OCI-M1 (cell line): Measurements from ENCODE around the gene HTRA3.

Source experiments
- DNase-seq: peaks from one replicate; lab custom pipeline; 2025; lab: John Stamatoyannopoulos, UW

HTRA3 gene

DNA sequence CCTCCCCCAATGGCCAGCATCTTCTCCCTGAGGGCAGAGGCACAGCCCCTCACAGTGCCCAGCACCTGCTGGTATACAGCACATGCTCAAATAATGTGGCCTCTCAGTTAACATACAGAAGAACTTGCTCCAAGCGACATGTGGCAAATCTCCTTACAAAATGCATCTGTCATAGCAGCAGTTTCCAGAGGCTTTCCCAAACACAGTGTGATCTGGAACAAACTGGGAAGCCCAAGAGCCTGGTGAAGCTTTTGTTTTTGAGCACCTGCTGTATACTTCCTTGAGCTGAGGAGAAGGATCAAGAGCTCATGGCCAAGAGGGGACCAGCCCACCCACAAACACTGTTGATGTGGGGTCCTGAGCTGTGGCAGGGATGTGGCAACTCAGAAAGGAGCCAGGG, 34.8 kb upstream of the HTRA3 start:
- DNase-seq, result no peak

DNA sequence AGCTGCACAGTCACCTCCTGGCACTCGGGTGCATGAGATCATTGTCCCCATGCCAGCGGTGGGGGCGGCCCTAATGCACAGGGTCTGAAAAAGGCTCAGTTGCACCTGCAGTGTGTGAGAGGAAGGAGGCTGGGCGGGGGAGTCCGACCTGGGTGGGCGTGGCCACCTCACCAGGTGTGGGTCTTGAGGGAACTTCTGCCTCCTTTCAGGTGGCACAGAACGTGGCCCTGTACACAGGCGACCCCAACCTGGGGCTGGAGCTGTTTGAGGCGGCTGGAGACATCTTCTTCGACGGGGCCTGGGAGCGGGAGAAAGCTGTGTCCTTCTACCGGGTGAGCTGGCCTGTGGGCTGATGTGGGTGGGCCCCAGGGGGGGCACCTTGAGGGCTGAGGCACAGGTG, 34.3 kb upstream of the HTRA3 start:
- DNase-seq, result no peak

DNA sequence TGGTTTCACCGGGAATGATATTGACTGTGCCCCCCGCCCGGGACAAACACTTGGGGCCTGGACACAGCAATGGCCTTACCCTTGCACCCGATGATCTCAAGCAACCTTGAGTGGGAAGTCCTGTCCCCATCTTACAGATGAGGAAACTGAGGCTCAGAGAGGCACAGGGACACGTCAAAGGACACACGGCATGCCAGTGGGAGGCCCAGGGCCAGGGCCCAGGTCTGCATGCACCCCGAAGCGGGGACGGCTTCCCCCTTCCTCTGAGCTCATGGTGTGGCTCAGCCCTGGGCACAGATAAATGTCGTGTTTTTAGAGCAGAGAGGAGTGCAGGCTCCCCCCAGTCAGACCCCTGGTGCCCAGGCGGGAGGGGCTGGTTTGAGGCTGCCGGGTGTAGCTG, 33.9 kb upstream of the HTRA3 start:
- DNase-seq, result no peak

DNA sequence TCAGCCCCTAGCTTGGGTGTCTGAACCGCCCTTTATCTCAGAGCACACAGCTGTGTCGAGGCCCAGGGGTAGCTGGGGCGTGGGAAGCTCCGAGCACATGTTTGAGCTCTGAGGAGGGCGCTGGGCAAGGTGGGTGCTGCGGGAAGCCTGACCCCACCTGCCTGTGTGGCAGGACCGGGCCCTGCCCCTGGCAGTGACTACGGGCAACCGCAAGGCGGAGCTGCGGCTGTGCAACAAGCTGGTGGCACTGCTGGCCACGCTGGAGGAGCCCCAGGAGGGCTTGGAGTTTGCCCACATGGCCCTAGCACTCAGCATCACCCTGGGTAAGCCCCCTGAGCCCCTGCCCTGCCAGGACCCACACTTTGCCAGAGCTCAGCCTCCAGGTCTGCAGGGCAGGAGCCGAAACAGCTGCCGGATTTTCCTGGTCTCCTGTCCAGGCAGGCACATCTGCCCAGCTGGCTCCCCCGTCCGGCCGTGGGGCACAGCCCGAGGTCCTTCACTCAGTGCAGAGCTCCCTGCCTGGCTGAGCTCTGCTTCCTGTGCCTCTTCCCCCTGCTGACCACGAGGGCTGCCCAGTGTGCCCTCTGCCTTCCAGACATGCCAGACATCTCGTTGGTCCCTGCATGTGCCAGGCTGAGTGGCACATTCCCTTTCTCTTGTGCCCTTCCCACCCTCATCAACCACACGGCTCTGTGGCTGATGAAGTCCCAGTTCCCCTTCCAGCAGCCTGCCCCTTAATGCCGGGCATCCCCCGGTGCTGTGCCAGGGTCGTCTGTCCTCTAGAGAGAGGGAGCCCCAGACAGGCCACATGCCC, 33.2 kb upstream of the HTRA3 start:
- no peak for DNase-seq

DNA sequence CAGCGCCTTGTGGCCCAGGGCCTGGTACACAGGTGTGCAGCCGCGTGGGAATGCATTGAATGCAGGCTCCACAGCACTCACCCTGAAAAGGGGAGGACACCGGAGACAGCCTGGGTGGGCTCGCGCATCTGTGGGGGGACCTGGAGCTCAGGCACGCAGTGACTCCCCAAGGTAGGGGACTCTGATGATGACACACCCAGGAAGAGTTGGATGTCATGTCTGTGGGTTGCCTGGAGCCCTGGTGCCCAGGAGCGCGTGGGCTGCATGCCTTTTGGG, 32.7 kb upstream of the HTRA3 start:
- no peak for DNase-seq

DNA sequence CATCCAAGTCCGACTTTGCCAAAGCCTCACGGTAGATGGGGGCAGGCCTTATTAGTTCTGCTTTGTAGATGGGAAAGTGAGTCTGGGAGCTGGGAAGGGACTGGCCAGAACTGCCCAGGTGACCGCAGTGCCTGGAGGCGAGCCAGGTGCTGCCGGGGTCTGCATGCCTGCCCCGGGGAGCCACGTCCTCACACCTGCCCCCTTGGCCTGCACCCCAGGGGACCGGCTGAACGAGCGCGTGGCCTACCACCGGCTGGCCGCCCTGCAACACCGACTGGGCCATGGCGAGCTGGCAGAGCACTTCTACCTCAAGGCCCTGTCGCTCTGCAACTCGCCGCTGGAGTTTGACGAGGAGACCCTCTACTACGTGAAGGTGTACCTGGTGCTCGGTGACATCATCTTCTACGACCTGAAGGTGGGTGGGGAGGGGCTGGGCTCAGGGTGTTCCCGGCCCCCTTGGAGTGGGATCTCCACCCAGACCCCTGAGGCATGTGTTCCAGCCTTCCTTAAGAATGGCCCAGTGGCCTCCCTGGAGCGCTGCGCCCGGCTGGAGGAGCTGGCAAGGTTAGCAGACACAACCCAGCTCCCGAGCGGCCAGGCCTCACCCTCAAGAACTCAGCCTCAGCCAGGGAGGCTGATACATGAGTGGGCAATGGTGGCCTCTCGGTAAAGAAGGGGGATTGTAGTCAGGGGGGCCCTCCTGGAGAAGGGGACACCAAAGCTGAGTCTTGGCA, 32.1 kb upstream of the HTRA3 start:
- DNase-seq, result no peak

DNA sequence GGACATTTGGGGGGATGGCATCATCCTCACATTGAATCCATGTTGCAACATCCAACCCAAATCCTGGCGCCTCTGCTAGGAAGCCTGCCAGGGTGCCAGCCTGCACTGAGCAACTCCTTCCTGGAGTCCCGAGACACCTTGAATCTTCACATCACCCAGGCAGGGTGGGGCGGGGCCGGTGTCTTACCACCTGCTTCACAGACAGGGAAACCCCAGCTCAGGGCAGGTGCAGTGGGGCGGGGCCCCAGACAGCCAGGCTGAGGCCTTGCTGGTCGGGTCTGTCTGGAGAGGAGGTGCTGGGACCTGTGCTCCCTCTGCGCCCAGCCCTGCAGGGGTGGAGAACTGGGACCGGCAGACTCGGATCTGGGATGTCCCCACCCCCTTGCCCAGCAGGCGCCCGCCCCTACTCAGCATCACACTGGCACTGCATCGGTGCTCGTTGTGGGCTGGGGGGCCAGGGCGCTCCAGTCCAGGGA, 31.5 kb upstream of the HTRA3 start:
- no peak for DNase-seq

DNA sequence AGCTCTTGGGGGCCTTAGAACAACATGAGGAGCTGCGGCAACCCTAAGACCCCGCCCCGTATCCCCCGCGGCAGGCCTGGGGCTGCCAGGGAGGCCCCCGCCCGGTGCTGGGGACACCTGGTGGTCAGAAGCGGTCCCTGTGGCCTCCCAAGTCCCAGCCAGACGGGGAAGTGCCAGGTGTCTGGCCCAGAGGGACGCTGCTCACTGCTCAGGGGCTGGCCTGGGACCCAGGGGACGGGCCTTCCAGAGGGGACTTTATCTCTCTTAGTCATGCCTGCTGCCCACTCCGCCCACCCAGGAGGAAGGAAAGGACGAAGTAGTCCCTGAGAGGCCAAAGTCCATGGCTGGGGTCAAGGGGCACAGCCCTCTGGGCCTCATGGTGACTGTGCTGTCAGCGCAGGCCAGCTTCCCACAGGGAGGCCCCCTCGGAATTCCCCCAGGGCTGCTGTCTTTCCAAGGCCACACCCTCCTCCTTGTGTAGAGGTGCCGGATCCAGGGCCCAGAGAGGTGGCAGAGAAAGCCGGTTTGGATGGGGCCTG, 31.0 kb upstream of the HTRA3 start:
- DNase-seq, result no peak

DNA sequence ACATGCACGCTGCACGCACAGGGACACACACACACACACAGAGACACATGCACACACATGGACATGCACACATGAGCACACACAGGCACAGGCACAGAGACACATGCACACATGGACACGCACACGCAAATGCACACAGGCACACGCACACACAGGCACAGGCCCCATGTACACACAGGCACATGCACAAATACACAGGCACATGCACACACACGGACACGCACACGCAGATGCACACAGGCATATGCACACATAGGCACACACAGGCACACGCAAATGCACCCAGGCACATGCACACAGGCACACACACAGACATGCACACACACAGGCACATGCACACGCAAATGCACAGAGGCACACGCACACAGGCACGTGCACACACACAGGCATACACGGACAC, 30.3 kb upstream of the HTRA3 start:
- DNase-seq, result no peak

DNA sequence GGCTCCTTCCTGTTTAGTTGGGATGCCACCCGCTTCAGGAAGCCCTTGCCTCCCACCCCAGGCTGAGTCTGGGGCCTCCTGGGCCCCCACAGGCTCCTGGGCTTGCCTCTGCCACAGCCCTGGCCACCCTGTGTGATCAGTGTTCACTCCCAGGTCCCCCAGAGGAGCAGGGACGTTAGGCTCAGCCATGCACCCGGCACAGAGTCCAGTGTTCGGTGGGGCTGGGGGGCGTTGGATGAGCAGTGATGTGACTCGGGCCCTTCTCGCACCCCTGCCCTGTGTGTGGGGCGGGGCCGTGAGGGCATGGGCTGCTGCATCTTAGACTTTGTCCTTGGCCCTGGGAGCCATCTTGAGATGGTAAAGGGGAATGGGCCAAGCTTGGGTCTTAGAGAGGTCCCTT, 29.9 kb upstream of the HTRA3 start:
- DNase-seq, result no peak

DNA sequence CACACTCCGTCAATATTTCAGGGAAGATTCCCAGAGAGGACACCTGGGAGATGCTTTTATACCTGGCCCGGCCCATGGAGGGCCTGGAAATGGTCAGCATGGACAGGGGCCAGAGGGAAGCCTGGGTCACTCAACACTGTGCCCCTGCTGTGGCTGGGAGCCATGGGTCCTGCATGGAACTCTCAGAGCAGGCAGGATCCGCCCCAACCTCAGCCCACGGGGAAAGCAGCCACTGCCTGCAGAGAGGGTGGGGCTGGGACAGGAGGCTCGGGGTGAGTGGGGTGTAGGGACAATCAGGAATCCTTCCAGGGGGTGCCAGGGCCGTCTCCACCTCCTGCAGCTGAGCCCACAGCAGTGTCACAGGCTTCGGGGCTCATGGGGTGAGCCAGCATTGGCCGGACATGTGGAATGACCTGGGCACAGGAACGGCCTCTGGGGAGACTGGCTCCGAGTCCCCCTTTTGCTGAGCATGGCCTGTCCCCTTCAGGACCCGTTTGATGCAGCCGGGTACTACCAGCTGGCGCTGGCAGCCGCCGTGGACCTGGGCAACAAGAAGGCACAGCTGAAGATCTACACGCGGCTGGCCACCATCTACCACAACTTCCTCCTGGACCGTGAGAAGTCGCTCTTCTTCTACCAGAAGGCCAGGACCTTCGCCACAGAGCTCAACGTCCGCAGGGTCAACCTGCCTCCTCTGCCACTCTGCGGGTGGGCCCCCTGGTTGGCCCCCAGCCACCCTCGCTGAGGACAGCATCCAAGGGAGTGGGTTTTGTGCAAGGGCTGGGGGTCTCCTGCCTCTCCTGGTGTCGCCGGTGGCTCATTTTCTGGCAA, 29.1 kb upstream of the HTRA3 start:
- no peak for DNase-seq

DNA sequence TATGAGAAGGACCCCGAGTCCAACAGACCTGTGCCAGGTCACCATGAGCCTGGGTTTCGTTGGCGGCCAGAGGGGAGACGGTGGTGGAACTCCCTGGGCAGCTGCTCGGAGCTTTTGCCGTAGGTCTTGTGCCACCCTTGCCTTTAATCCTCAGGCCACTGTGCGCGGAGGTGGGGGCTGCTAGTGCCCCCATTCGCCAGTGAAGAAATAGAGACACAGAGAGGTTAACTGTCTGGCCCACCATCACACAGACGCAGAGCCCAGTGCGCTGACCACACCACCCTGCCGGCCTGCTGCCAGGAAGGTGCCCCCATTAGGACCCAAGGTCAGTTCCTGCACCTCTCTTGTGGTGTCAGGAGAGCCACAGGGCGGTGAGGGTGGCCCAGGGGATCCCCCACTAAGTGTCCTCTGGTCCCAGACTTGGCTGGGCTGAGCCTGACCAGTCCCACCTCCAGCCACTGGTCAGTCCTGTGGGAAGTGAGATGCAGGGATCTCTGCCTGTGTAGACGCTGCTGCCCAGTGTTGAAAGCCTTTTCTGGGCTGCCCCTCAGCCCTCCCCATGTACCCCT, 28.3 kb upstream of the HTRA3 start:
- DNase-seq, result no peak

DNA sequence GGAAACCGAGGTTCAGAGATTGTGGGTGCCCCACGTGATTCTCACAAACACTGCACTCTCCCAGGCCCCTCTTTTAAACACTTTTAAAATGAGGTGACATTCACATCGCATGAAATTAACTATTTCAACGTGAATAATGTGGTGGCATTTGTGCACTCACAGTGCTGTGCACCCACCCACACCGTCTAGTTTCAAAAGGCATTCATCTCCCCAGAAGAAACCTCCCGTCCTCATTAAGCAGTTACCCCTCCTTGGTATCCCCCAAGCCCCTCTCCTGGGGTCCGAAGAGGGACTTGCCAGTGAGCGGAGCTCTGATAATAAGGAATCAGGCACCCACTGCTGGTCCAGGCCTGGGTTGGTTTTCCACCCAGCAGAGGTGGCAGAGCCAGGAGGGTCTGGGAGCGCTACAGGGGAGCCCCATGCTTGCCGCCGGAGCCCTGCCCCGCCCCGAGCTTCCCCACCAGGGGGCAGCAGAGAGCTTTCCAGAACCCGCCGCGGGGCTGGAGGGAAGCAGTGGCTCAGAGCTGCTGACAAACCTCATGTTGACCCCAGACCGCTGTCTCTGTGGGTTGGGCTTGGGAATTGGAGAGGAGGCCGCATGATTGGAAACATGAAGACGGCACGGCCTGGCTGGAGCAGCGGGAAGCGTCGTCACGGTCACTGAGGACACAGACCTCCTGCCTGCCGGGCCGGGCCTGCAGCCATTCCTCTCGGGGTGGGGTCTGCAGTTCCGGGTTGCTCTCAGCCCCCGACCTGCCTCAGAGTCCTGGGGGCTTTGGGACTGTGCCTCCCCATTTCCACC, 27.5 kb upstream of the HTRA3 start:
- peak; percentile 86 for DNase-seq

DNA sequence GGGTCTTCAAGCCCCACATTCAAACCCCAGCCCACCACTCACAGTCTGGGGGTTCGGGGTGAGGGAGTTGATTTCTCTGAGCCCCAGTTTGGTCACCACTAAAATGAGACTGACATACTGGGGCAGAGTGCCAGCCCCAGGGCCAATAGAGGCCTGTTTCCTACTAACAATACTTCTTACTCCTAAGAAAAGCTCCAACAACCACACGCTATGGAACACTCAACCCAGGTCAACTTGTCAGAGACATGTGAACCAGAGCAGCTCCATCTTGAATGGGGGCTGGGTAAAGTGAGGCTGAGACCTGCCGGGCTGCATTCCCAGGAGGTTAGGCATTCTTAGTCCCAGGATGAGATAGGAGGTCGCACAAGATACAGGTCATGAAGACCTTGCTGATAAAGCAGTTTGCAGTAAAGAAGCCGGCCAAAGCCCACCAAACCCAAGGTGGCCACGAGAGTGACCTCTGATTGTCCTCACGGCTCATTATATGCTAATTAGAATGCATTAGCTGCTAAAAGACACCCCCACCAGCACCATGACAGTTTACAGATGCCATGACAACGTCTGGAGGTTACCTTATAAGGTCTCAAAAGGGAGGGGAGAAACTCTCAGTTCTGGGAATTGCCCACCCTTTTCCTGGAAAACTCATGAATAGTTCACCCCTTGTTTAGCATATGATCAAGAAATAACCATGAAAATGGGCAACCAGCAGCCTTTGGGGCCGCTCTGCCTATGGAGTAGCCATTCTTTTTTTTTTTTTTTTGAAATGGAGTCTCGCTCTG, 26.6 kb upstream of the HTRA3 start:
- peak; percentile 37 for DNase-seq

DNA sequence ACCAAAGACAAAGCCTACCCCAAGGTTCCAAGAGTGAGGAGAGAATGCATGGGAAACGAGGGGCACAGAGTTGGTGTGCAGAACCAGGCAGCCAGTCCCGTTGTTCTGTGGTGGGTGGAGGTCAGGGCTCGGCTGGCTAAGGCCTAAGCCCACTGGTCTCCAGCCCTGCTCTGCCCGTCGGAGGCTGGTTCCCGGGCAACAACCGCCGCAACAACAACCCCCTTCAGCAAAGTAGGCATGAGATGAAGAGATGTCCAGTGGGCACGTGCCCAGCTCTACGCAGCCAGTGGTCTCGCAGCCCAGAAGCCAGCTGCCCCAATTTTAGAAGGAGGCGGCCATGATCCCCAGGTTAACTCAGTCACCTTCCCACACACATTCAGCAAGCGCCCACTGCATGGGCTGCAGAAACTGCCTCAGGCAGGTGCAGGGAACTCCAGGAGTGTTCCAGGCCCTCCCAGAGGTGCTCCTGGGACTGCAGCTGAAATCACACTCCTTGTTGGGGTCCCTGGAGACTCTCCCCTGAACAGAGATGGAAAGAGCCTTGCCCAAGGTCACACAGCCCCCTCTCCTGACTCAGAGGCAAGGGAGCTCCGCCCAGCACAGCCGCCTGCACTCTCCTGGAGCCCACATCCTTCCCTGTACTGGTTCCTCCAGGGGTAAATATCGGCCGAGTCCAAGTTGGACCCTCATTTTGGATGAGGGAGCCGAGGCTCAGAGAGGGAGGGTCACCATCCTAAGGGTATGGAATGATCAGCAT, 25.4 kb upstream of the HTRA3 start:
- DNase-seq, result no peak

DNA sequence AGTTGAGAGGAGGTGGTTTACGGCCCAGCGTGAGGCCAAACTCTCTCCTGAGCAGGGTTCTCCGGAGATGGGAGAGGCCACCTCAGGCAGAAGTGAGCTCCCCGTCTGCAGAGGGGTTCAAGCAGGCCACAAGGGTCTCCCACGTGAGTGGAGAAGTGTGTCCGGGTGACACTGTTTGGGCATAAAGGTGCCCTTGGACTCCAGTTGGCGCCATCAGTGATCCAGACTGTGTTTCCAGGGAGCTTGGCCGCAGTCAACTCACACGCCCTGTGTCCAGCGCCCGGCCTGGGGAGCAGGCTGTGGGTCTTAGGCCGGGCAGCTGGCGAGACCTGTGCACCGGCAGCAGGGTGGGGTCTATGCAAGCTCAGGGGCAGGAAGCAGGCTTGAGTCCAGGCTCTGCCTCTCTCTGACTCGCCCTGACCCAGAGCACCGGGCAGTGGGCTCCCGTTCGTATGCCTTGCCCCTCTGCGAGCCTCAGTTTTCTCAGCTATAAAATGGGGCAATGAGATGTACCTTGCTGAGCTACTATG, 24.6 kb upstream of the HTRA3 start:
- DNase-seq, result no peak

DNA sequence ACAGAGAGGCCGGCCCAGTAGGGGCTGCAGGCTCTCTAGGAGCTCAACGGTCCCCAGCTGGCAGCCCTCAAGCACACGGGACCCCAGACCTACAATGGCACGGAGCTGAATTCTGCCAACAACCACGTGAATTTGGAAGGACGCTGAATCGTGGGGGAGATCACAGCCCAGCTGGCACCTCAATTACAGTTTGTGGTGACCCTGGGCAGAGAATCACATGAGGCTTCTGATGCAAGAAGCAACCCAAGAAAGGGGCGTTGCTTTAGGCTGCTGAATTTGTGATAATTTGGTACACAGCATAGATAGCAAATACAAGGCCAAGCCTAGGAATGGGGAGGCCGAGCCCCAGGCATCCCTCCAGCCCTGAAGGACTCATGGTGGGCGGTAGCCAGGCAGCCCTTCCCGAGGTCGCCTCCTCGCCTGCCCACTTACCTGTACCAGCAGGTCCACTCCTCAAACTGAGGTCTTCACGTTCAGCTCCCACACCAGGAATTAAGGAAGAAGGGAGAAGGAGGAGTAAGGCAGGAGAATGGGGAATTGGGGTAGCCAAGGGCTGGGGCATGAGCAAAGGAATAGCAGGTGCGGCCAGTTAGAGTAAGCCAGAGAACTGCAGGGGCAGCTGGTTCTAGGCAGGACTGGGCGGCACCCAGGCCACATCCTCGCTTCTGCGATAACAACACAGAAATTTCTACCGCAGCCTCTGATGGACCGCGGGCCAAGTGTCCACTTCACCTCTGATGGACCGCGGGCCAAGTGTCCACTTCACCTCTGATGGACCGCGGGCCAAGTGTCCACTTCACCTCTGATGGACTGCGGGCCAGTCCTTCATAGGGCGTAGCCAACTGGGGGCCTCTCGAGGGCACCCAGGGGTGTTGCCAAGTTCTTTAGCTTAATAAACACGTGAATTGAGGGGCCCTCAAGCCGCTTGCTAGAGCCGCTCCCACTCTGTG, 23.4 kb upstream of the HTRA3 start:
- DNase-seq, result peak; percentile 21
